ENCODE data around the gene BYSL.

The BYSL gene

DNA sequence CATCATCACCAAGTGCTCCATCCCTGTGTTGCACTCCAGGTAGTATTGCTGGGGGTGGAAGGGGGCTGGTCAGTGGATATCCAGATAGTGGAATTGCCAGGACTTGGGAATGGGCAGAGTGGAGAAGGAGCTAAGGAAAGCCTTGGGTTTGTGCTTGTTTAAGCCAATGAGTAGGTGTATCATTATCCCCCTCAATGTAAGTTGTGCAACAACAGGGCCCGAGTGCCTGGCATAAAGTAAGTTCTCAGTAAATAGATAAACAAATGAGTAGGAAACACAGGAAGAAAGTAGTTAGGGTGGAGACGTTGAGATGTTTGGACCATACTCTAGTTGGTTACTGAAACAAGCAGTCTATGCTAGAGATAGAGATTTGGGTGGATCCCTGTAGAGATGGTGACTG, 10.5 kb downstream of the BYSL start:
- no peak for DNase-seq (ENCODE audit: low read depth)
- TF ChIP-seq, protein P1, sequence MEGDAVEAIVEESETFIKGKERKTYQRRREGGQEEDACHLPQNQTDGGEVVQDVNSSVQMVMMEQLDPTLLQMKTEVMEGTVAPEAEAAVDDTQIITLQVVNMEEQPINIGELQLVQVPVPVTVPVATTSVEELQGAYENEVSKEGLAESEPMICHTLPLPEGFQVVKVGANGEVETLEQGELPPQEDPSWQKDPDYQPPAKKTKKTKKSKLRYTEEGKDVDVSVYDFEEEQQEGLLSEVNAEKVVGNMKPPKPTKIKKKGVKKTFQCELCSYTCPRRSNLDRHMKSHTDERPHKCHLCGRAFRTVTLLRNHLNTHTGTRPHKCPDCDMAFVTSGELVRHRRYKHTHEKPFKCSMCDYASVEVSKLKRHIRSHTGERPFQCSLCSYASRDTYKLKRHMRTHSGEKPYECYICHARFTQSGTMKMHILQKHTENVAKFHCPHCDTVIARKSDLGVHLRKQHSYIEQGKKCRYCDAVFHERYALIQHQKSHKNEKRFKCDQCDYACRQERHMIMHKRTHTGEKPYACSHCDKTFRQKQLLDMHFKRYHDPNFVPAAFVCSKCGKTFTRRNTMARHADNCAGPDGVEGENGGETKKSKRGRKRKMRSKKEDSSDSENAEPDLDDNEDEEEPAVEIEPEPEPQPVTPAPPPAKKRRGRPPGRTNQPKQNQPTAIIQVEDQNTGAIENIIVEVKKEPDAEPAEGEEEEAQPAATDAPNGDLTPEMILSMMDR (IDR thresholded peaks at IDR 0.05; ENCODE audit: low read length, missing control alignments), result no peak
- no peak overlapping the region for H3K4me3 ChIP-seq (replicated peaks; ENCODE audit: low read depth, low read length)

DNA sequence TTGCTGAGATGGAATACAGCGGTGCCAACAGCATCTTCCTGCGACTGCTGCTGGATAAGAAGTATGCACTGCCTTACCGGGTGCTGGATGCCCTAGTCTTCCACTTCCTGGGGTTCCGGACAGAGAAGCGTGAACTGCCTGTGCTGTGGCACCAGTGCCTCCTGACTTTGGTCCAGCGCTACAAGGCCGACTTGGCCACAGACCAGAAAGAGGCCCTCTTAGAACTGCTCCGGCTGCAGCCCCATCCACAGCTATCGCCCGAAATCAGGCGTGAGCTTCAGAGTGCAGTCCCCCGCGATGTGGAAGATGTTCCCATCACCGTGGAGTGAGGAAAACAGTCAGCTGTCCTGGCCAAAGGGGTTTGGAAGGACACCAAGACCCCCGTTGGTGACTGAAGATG, 11.1 kb downstream of the BYSL start:
- TF ChIP-seq, protein P1 (IDR thresholded peaks at IDR 0.05; ENCODE audit: low read length, missing control alignments), result no peak
- DNase-seq (ENCODE audit: low read depth), result no peak
- H3K4me3 ChIP-seq (replicated peaks; ENCODE audit: low read depth, low read length), result no peak overlapping the region

DNA sequence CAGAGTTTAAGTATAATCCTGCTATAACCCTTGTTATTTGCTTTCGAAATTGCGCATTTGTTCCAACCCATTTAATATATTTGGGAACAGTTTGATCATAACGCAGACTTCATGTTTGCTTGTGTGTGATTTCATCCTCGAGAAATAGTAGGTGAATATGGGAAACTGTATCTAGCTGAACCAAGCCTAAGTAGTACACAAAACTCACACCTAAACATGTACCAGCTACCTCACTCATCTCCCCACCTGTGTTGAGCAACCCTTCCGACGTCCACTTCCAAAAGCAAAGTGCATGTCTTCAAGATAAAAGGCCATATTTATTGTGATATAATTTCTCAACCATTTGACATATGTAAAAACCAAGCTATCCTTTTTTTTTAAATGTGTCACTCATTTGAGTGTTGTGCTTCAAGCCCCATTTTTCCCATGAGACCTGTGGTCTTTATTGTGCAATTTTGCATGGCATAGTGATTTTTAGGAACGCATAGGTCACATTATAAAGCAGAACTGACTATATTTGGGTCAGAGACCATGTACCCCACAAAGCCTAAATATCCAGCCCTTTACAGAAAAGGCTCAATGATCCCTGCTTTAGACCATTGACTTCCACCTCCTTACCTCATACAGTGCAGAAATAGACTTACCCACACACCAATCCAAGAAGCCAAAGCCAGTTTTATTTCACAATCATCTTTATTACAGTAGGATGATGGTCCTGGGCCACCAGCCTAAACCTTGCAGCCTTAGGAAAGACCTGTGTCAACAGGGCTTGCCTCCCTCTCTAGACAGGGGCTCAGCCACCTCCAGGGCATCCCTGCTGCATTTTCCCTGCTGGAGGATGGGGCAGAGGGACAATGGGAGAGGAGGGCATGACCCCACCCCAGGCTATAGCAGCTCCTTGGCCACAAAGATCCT, 13.2 kb downstream of the BYSL start:
- no peak overlapping the region for H3K4me3 ChIP-seq (replicated peaks; ENCODE audit: low read depth, low read length)
- DNase-seq (ENCODE audit: low read depth), result no peak
- TF ChIP-seq, protein P1 (IDR thresholded peaks at IDR 0.05; ENCODE audit: low read length, missing control alignments), result no peak

DNA sequence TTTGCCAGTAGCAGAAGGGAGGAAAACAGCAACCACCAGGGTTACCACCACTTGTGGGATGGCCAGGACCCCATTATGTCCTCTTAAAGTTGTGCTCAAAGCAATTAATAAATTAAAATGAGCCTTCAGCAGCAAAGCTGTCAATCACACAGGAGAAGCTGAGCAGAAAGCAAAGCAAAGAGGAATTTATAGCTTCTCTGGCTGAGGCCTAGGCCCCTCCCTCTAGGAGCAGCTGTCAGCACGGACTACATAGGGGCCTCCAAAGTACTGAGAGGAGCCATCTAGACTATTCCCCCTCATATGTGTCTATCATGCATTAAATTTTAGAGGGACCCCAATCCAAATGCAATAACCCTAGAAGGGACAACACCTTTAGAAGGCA, 13.9 kb downstream of the BYSL start:
- no peak overlapping the region for H3K4me3 ChIP-seq (replicated peaks; ENCODE audit: low read depth, low read length)
- DNase-seq (ENCODE audit: low read depth), result no peak
- TF ChIP-seq, protein P1 (IDR thresholded peaks at IDR 0.05; ENCODE audit: low read length, missing control alignments), result no peak

DNA sequence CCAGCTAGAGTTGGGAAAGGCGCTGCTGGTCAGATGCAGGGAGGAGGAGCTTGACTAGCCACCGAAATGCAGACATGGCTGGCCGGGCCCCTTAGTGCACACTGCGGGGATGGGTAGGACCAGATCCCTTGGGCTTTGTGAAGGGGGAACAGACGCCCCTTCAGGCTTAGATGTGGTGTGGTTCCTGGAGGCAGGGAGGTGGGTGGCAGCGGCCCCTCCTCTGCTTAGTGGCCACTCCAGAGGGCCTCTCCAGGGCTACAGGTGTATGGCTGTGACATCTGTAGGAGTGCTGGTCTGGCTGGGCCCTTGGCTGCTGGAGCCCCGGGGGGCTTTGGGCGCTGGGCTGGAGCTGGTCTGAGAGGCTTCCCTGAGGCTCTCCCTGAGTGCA, 14.4 kb downstream of the BYSL start:
- H3K4me3 ChIP-seq (replicated peaks; ENCODE audit: low read depth, low read length), result no peak overlapping the region
- TF ChIP-seq, protein P1 (IDR thresholded peaks at IDR 0.05; ENCODE audit: low read length, missing control alignments), result no peak
- no peak for DNase-seq (ENCODE audit: low read depth)

DNA sequence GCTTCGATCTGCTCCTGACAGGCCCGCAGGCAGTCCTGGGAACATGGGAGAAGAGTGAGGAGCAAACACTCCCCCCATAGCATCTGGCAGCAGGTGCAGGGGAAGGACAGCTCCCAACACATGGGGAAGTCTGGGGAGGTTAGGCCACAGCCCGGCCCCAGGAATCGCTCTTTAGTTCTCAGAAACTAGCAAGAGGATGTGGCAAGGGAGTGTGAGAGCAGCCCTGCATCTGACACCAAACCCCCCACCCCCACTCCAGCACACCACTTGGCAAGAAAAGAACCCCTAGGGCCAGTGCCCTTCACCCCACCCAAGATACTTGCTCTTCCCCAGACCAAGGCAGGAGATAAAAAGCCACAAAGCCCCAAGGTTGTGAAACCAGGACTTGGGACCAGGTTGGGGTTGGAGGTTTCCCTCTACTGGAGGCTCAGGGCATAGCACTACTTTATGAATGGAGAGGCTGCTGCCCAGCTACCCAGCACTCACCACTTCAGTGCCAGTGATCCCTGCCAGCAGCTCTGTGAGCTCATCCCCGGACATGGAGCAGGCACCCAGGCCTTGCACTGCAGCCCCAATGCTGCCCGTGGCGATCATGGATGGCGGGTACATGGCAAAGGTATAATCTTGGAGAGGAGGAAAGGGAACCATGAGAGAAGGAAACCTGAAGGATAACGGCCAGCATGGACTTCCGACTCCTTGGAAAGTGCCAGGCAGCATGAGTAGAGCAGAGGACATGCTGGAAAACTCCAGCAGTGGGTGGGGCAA, 15.0 kb downstream of the BYSL start:
- no peak overlapping the region for H3K4me3 ChIP-seq (replicated peaks; ENCODE audit: low read depth, low read length)
- DNase-seq (ENCODE audit: low read depth), result peak; percentile 94
- TF ChIP-seq, protein P1 (IDR thresholded peaks at IDR 0.05; ENCODE audit: low read length, missing control alignments), result peak; percentile 98
